ENCODE data around the gene TSPAN13.

The TSPAN13 gene

DNA sequence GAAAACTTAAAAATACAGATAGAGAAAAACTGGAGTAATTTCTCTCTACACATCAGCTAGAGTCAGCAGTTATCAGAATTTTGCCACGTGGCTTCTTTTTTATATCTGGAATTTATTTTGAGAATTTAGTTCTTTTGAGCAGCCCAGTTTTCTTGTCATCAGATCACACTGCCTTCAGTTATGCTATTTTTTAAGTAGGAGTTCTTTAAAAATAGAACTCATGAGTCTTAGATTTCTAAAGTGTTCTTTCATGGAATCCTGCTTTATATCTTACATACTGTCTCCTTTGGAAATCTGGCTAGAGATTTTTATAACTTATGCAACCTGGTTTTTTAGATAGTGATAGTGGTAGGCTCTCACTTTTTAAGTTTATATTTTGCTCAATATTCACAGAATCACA lies 27.0 kb downstream of the TSPAN13 start:
- no peak for TF ChIP-seq POLR2A (IDR thresholded peaks at IDR 0.05; ENCODE audit: low read depth, low read length)
- FAIRE-seq (no peak), DNase-seq (ENCODE audit: insufficient read length, low spot score) (no peak)

DNA sequence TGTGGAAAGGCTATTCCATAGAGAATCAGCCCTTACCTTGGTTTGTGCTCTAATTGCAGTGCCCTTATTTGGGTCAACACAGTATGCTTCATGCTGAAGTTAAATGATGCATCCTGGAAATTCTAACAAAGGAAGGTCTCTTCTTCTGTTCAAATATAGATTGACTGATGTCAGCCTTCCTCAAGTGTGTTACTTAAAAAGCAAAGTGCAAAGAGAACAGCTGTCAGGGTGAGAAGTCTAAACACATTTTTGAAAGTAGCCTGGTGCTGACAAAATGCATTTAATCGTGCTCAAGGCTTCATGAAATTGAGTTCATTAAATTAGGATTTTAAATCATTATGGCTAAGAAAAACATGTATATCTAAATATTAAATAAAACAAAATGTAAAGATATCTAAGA lies 31.8 kb downstream of the TSPAN13 start:
- FAIRE-seq (no peak), DNase-seq (ENCODE audit: insufficient read length, low spot score) (no peak)
- TF ChIP-seq SPI1 (IDR thresholded peaks at IDR 0.05; ENCODE audit: low read depth, low read length) (no peak), POLR2A (IDR thresholded peaks at IDR 0.05; ENCODE audit: low read depth, low read length) (no peak), TAF1 (IDR thresholded peaks at IDR 0.05; ENCODE audit: low read depth, low read length) (no peak), POU2F2 (IDR thresholded peaks at IDR 0.05; ENCODE audit: low read depth, low read length) (no peak), PAX5 (IDR thresholded peaks at IDR 0.05; ENCODE audit: insufficient read depth, low read length, severe bottlenecking) (no peak), POLR2AphosphoS5 (IDR thresholded peaks at IDR 0.05; ENCODE audit: low read depth, low read length) (no peak)

DNA sequence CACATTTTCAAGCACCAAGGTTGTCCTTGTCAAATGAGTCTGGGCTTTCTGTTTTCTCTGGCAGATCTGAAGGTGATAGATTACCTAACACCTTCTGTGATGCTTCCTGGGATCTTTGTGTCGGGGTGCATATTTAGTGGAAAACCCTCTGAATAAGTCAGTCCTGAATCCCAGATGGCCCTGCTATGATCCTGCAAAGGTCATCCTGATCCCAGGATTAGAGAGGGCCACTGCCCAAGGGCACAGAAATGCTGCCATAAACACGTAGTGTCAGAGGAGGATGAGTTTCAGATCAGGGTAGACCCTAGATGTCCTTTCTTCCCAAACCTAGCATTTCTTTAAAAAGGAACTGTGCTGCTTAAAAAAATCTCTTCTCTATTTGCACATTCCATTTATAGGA lies 32.3 kb downstream of the TSPAN13 start:
- no peak for TF ChIP-seq POU2F2 (IDR thresholded peaks at IDR 0.05; ENCODE audit: low read depth, low read length)
- no peak for TF ChIP-seq PAX5 (IDR thresholded peaks at IDR 0.05; ENCODE audit: insufficient read depth, low read length, severe bottlenecking)
- TF ChIP-seq TAF1 (IDR thresholded peaks at IDR 0.05; ENCODE audit: low read depth, low read length): no peak
- no peak for TF ChIP-seq SPI1 (IDR thresholded peaks at IDR 0.05; ENCODE audit: low read depth, low read length)
- TF ChIP-seq POLR2AphosphoS5 (IDR thresholded peaks at IDR 0.05; ENCODE audit: low read depth, low read length): no peak
- TF ChIP-seq POLR2A (IDR thresholded peaks at IDR 0.05; ENCODE audit: low read depth, low read length): no peak
- FAIRE-seq (no peak), DNase-seq (ENCODE audit: insufficient read length, low spot score) (no peak)

DNA sequence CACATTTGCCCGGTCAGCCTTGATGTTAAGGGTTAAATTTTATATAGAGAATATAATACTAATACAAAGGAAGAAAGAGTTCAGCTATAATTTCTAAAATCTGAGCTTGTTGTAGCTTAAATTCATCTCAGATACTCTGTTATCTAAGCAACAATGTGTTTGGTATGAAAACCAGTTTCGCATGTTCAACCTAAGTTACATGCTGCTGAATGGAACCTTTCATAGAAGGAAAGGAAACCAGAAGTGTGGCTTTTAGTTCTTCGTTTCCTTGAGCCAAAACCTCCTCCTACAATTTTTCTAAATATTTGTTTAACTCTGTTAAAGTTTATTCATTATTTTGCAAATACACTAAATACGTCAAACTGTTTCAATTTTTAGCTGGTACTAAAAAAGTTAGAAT lies 32.7 kb downstream of the TSPAN13 start:
- FAIRE-seq: no peak
- DNase-seq (ENCODE audit: insufficient read length, low spot score): no peak
- TF ChIP-seq POU2F2 (IDR thresholded peaks at IDR 0.05; ENCODE audit: low read depth, low read length) (no peak), POLR2AphosphoS5 (IDR thresholded peaks at IDR 0.05; ENCODE audit: low read depth, low read length) (no peak), POLR2A (IDR thresholded peaks at IDR 0.05; ENCODE audit: low read depth, low read length) (no peak), PAX5 (IDR thresholded peaks at IDR 0.05; ENCODE audit: insufficient read depth, low read length, severe bottlenecking) (no peak), TAF1 (IDR thresholded peaks at IDR 0.05; ENCODE audit: low read depth, low read length) (no peak), SPI1 (IDR thresholded peaks at IDR 0.05; ENCODE audit: low read depth, low read length) (no peak)

DNA sequence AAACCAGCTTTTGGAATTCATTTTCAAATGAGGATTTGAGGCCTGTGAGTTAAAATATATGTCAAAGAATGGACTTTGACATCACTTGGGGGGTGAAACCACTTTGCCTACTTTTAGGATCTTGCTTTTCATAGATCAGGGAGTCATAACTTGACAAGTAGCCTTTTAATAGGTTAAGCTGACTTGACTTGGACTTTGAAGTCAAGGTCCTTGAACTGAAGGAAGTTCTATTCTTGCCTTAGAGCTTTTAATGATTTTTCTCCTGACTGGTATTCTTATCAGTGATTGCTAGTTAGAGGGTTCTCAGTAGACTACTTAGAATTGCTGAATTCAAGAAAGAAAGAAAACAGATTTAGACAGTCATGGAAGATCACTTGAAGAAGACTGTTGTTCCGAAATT lies 33.6 kb downstream of the TSPAN13 start:
- no peak for DNase-seq (ENCODE audit: insufficient read length, low spot score)
- no peak for FAIRE-seq
- TF ChIP-seq POLR2A (IDR thresholded peaks at IDR 0.05; ENCODE audit: low read depth, low read length) (no peak), SPI1 (IDR thresholded peaks at IDR 0.05; ENCODE audit: low read depth, low read length) (no peak), POU2F2 (IDR thresholded peaks at IDR 0.05; ENCODE audit: low read depth, low read length) (no peak), TAF1 (IDR thresholded peaks at IDR 0.05; ENCODE audit: low read depth, low read length) (no peak), POLR2AphosphoS5 (IDR thresholded peaks at IDR 0.05; ENCODE audit: low read depth, low read length) (no peak), PAX5 (IDR thresholded peaks at IDR 0.05; ENCODE audit: insufficient read depth, low read length, severe bottlenecking) (no peak)

DNA sequence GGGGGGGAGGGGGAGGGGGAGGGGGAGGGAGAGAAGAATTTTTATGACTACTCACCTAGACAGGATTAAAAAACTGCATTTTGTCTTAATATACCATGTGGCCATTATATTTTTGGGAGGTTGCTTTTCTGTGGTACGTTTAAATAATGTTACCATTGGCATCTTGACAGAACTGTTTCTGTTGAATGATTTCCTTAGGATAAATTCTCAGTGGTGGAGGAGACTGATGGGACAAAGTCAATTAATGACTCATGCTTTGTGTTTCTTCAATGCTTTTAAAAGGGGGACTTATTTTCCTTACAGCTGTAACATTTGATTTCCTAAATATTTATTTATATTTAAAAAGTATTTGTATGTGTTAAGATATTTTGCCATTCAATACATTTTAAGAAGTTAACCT lies 37.5 kb downstream of the TSPAN13 start:
- FAIRE-seq: no peak
- TF ChIP-seq POLR2AphosphoS5 (IDR thresholded peaks at IDR 0.05; ENCODE audit: low read depth, low read length): no peak
- no peak for TF ChIP-seq SPI1 (IDR thresholded peaks at IDR 0.05; ENCODE audit: low read depth, low read length)
- no peak for TF ChIP-seq PAX5 (IDR thresholded peaks at IDR 0.05; ENCODE audit: insufficient read depth, low read length, severe bottlenecking)
- no peak for TF ChIP-seq TAF1 (IDR thresholded peaks at IDR 0.05; ENCODE audit: low read depth, low read length)
- TF ChIP-seq POU2F2 (IDR thresholded peaks at IDR 0.05; ENCODE audit: low read depth, low read length): no peak
- no peak for TF ChIP-seq POLR2A (IDR thresholded peaks at IDR 0.05; ENCODE audit: low read depth, low read length)
- DNase-seq (ENCODE audit: insufficient read length, low spot score): no peak

DNA sequence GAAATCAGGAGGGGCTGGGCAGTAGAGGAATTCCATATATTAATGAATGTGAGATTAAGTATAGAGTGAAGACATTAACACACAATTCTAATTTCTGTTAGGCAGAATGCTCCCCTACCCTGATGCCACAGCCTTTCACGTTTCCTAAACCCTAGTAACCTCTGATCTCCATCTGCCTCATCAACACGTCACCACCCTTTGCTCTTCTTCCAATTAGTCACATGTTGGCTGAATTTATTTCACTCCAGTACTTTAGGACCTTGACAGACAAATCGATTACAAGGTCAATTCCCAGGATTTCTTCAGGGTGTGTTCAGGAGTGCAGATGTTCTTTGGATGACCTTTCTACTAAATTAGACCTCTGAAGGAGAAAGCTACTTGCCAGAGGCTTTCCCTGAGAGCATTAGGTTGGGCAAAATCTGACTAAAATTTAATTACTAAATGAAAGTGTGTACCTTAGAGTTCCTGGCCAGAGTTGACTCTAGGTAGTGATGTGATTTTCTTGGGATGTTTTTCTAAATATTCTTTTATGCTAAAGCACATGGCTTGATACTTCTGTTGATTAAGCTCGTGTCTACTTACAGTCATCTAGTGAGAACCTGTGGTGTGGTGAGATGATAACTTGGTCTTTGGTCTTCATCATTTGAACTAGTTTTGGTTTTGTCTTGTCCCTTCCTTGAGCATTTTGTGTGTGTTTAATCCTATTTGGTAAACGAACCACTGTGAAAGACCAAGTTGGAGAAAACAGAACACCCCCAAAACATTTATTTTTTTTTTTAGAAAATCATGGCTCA lies 38.5 kb downstream of the TSPAN13 start:
- DNase-seq (ENCODE audit: insufficient read length, low spot score): no peak
- no peak for TF ChIP-seq TAF1 (IDR thresholded peaks at IDR 0.05; ENCODE audit: low read depth, low read length)
- no peak for FAIRE-seq

DNA sequence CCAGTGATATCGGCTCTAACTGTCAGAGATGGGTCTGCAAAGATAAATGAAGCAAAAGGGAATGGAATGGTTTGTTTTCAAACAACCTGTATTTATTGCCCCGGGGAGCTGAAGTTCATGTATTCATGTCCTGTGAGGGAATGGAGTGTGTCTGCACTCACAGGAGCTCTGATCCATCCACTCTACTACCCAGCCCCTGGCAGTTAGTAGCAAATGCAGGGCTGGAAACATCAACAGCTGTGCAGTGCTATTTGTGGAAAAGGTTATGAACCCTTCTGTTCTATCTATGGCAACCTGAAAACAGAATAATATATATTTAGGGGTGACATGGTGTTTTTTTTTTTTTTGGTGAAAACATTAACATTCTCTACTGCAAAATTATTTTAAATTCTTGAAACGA lies 41.4 kb downstream of the TSPAN13 start:
- TF ChIP-seq POLR2AphosphoS5 (IDR thresholded peaks at IDR 0.05; ENCODE audit: low read depth, low read length): no peak
- no peak for TF ChIP-seq POLR2A (IDR thresholded peaks at IDR 0.05; ENCODE audit: low read depth, low read length)
- no peak for TF ChIP-seq POU2F2 (IDR thresholded peaks at IDR 0.05; ENCODE audit: low read depth, low read length)
- no peak for TF ChIP-seq SPI1 (IDR thresholded peaks at IDR 0.05; ENCODE audit: low read depth, low read length)
- no peak for TF ChIP-seq PAX5 (IDR thresholded peaks at IDR 0.05; ENCODE audit: insufficient read depth, low read length, severe bottlenecking)
- TF ChIP-seq TAF1 (IDR thresholded peaks at IDR 0.05; ENCODE audit: low read depth, low read length): no peak
- FAIRE-seq (no peak), DNase-seq (ENCODE audit: insufficient read length, low spot score) (no peak)

DNA sequence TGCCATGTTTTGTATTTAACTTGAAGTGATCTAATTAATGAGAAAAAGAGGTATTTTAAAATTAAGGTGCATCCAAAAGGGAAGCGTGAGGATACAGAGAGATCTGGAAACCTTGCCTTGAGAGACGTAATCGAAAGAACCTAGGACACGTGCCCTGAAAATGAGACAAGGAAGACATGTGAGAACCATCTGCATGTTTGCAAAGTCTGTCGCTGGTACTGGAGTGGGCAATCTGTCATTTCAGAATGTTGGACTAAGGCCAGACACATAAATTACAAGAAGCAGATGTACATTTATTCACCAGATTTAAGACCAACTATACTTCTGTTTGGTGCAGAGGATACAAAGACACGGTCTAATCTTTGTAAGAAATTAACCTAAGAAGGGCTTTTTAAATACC lies 42.1 kb downstream of the TSPAN13 start:
- TF ChIP-seq POU2F2 (IDR thresholded peaks at IDR 0.05; ENCODE audit: low read depth, low read length) (no peak), SPI1 (IDR thresholded peaks at IDR 0.05; ENCODE audit: low read depth, low read length) (no peak), TAF1 (IDR thresholded peaks at IDR 0.05; ENCODE audit: low read depth, low read length) (no peak), POLR2AphosphoS5 (IDR thresholded peaks at IDR 0.05; ENCODE audit: low read depth, low read length) (no peak), POLR2A (IDR thresholded peaks at IDR 0.05; ENCODE audit: low read depth, low read length) (no peak), PAX5 (IDR thresholded peaks at IDR 0.05; ENCODE audit: insufficient read depth, low read length, severe bottlenecking) (no peak)
- DNase-seq (ENCODE audit: insufficient read length, low spot score) (no peak), FAIRE-seq (no peak)

DNA sequence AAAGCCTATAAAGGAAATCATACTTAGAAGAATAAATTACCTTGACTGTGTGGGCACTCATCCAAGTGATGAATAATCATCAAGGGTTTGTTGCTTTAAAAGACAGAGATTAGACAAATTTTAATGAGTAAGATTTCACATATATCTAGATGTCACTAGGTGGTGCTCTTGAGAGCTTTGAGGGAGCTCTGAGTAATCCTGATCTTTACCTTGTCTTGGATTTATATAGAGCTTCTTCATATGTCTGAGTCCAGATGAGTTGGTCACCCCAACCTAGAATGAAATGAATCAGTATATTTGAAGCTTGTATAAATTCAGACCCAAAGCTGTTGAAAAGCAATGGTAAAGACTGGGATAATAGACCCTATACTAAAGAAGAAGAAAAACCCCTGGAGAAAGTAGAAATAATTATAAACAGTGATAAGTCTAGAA lies 47.6 kb downstream of the TSPAN13 start:
- no peak for TF ChIP-seq PAX5 (IDR thresholded peaks at IDR 0.05; ENCODE audit: insufficient read depth, low read length, severe bottlenecking)
- TF ChIP-seq POLR2A (IDR thresholded peaks at IDR 0.05; ENCODE audit: low read depth, low read length): no peak
- DNase-seq (ENCODE audit: insufficient read length, low spot score) (peak; percentile 5), FAIRE-seq (no peak)
